Measurements from ENCODE around the gene PMM2. TPM values are rescaled to one million over a fixed set of nuclear protein-coding genes. Genes with fewer than 3 reads are reported as not detected.

Gene PMM2
- polyA plus RNA-seq, 4 donors, result 18.1 to 26.1 (median 21.3) TPM

DNA sequence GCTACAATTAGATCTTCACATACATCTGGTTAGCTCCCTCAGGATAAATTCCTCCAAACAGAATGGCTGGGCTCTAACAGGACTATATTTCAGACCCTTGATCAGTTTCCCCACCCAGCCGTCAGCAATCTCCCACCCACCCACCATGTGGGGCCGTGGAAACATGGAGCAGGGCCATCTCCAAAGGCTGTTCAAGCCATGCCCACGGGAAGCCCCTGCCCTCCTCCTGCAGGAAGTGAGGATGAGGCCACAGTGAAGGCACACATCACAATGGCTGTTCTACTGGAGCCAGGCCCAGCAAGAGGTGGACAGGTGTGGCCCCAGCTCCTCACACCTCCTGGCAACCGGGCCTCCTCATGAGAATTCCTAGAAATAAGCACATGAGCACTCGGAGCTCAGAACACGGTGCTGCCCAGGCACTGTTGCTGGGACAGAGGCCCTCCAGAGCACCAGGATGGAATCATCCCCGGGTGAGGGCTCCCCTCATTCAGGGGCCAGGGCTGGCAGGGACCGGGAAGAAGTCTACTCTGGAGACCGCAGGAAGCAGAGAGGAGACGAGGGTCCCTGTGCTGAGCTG lies 84.5 kb downstream of the PMM2 start, which contains the start of gene LITAFD:
LITAFD (plus strand) TSS at position 311 of the 577 bp plus-strand sequence. CDS start 2,005 bp downstream, outside the sequence.
- DNase-seq (ENCODE audit: low read depth in 4 of 4, low spot score in 2 of 4), result no peak

DNA sequence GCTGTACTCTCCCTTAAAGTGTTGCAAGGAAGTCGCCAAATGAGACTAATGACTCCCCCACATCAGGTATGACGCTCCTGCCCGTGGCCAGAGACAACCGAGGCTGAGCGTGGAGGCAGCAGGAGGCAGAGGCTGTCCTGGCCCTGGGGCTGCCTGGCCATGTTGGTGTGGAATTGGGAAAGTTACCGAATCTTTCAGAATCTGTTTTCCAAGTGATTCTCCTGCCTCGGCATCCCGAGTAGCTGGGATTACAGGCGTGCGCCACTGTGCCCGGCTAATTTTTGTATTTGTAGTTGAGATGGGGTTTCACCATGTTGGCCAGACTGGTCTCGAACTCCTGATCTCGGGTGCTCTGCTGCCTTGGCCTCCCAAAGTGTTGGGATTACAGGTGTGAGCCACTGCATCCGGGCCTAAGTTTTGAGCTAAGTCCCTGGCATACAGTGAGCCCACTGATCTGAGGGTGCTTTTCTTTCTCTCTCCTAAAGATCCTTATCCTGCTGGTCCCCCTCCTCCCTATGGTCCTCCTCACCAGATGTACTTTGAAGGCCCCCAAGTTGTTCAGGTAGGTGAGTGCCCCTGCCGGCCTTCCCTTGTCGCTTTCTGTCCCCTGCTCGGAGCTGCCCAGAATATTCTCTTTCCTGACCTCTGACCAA lies 85.2 kb downstream of the PMM2 start:
- DNase-seq (ENCODE audit: low read depth in 4 of 4, low spot score in 2 of 4), result no peak

DNA sequence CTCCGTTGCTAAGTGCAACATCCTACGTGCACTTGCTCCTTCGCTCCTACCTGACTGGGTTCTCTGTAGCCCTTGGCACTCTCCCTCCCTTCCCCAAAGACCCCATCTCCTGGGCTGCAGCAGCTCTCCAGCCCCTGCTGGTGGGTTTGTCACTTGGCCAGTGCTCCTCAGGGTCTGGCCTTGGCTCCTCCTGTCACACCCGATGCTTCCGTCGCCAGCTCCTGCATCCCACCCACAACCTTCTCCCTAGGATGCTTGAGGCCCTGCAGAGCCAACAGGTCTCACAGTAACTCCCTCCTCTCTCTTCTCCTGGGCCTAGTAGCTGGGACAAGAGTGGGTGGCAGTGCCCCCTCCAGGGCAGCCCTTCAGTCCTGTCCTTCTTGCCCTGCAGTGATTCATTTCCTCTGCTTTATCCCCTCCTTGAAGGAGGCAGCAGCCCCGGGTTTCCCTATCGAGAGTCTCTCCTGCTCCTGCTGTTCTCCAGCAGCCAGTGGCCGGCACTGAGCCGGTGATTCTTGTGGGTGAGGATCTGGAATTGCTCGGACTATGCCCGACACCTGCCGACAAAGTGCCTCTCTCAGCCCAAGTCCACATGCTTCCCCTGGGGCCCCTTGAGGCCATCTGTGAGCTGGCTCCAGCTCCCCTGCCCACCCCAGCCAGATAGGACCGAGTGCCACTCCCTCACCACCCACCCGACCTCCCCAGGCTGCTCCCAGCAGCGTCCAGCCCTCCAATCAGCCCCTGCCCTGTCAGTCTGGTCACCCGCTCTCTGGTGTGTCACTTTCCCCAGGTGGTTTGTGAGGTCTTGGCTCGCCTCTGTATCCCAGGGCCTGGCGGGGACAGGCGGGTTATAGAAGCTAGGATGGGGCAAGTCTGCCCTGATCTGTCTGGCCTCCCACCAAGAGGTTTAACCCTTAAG lies 88.3 kb downstream of the PMM2 start:
- DNase-seq (ENCODE audit: low read depth in 4 of 4, low spot score in 2 of 4), result no peak

DNA sequence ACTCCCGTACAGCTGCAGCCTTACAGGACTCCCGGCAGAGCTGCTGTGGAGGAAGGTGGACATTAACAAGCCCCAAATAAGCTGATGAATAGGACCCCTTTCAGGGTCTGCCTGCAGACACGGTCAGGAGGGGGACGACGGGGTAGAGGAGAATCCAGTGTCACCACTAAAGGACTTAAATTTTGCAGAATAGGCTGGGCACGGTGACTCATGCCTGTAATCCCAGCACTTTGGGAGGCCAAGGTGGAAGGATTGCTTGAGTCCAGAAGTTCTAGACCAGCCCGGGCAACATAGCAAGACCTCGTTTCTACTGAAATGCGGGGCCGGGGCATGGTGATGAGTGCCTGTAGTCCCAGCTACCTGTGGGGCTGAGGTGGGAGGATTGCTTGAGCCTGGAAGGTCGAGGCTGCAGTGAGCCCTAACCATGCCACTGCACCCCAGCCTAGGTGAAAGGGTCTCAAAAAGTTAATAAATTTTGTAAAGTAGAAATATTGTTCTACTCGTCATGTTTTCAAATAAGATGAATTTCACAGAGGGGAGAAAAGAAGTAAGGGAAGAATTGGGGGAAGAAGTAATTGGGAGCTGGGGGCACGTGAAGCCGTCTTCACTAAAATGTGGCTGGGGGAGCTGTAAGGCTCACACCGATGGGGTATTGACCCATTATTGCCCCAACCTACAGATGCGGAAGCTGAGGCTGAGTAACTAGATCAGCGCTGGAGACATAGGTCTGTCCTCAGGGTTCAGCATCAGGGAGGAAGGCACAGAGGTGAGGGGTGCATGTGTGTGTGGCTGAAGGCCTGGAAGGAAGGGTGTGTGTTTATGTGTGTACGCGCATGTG lies 89.2 kb downstream of the PMM2 start:
- no peak for DNase-seq (ENCODE audit: low read depth in 4 of 4, low spot score in 2 of 4)

DNA sequence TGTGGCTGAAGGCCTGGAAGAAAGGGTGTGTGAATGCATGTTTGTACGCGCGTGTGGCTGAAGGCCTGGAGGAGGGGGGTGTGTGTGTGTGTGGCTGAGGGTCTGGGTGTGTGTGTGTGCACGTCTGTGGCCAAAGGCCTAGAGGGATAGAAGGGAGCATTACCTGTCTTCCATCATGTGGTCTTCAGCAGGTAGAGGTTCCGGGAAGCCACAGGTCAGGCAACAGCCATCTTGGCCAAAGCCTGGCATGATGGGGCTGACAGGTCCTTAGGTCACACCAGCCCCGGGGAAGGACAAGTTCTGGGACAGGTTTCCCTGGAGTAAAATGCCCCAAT lies 89.8 kb downstream of the PMM2 start:
- no peak for DNase-seq (ENCODE audit: low read depth in 4 of 4, low spot score in 2 of 4)

DNA sequence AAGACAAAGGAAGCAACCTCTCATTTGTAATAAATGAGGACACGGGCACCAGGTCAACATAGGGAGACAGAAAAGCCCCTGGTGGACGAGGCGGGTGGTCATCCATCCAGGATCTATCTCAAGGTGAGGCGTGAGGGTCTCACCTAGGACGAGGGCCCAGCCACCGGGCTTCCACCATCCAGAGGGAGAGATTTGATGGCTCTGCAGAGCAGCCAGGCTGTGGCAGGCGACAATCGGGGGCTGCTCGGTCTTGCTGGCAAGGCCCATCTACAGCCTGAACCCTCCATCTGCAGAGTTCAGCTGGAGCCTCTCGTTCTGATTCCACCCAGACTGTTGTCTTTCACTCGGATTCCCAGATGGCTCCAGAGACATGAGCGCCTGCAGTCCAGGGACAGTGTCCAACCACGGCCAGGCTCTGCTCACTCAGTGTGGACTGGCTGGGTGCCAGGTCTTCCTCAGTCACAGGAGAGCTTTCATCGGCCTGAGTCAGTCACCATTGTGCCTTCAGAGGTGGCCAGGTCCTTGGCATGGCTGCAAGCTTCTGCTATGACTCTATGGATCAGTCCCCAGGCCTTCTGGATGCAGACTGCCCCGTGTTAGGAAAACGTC lies 90.4 kb downstream of the PMM2 start:
- no peak for DNase-seq (ENCODE audit: low read depth in 4 of 4, low spot score in 2 of 4)

DNA sequence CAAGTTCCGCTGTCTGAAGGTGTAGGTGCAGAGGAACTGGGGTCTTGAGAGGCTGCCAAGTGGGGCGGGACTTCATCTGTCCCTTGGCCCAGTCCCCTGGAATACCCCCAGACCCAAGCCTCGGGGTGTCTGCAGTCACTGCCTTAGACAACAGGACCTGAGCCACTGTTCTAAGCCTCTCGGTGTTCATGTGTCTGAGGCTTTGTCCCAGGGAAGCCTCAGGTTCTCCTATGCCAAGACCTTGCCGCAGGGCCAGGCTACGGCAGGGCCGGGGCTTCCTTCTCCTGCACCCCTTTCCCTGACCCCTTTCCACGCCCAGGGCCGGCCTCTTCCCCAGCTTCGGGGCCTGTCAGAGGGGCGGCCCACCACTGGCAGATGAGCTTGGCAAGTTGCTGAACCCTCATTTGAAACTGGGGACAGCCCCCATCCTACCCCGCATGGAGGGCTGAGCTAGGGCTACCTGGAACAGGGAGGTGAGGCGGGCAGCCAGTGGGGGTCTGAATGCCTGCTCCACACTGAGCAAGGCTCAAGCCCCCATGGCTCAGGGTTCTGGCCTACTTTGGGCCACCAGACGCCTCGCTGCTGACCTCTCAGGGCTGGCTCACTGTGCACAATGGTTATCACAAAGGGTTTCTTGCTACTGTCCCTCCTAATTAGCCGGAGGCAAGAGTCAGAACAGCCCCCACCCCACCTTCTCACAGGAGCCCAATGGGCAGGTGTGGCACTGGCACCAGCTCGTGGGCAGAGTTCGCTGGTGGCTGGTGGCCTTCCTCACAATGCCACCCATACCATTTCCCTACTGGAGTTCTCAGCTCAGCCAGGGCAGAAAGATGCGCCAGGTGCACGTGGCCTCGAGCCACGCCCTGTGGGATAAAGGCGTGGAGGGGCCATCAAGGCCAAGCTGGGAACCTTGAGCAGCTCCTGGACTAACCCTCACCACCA lies 91.6 kb downstream of the PMM2 start:
- DNase-seq (ENCODE audit: low read depth in 4 of 4, low spot score in 2 of 4), result no peak

DNA sequence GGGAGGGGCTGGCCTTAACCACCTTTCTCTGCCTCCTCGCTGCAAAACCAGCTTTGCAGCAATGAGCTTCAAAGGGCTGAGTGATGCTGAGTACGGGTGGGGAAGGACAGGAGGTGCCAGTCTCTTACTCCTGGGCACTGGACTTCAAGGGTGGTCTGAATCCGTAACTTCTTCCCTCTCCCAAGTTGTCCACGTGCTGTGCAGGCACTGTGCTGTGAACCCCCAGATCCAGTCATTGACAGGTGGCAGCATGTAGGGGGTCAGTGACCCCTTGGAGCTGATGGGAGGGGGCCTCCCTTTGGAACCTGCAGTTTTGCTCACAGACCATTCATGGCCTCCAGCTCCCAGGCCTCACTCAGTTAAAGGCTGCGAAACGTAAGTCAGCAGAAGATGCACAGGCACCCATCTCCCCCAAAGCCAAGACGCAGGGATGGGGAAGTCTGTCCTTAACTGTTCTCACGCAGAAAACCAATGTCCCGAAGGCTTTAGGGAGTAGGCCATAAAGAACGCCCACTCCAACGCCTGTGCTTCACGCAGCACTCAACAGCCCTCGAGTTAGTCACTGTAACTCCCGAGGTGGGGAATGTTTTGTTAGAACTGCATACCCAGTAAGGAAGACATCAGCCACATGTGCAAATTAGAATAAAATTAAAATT lies 92.4 kb downstream of the PMM2 start:
- no peak for DNase-seq (ENCODE audit: low read depth in 4 of 4, low spot score in 2 of 4)

DNA sequence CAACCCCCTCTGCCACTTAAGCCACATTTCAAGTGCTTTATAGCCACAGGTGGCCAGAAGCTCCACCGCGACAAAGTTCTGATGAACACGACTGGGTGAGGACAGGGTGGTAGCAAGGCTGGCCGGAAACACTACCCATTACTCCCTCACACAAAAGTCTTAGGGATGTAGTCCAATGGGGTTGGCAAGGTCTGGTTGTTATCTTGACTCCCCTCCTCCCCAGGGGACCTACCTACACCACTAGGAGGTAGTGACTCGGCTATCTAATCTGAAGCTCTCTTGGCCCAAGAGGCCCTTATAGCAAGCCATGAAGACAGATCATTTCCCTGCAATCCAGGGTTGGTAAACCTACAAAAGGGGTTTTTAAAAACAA lies 92.9 kb downstream of the PMM2 start:
- DNase-seq (ENCODE audit: low read depth in 4 of 4, low spot score in 2 of 4), result no peak

DNA sequence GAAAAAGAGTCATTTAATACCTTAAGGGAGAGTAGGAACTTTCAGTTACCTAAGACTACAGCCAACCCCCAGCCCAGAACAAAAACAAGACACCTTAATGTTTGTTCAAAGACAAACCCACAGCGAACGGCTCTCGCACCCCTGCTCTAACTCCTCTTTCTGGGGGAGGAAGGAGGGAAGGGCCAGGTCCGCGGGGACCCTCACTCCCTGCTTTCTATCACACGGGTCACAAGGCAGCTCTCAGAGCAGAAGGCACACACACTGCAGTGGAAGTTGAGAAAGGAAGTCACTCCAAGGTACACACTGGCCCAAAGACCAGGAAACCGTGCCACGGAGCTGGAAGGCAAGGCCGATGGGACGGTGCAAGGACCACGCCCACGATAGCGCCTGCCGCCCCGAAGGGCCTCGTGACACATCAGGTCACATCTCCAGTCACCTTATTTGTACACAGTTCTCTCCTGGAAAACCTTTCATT lies 94.5 kb downstream of the PMM2 start:
- no peak for DNase-seq (ENCODE audit: low read depth in 4 of 4, low spot score in 2 of 4)

DNA sequence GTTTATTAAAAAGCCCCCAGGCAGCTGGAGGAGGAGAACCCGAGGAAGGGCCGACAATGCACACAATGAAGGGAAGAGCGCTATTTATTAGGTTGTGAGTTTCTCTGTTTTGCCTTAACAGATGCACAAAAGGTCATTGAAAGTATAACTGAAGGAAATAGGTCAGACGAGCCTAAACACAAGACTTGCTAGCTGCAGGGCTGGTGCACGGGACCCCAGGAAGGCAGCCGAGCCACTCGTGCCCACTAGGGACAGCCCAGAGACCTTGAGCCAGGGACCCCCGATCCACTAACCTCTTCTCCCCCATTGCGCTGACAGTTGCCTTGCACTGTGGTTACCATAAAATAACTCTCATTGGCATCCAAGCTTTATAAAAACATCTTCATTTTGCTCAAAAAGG lies 95.8 kb downstream of the PMM2 start:
- DNase-seq (ENCODE audit: low read depth in 4 of 4, low spot score in 2 of 4), result no peak

DNA sequence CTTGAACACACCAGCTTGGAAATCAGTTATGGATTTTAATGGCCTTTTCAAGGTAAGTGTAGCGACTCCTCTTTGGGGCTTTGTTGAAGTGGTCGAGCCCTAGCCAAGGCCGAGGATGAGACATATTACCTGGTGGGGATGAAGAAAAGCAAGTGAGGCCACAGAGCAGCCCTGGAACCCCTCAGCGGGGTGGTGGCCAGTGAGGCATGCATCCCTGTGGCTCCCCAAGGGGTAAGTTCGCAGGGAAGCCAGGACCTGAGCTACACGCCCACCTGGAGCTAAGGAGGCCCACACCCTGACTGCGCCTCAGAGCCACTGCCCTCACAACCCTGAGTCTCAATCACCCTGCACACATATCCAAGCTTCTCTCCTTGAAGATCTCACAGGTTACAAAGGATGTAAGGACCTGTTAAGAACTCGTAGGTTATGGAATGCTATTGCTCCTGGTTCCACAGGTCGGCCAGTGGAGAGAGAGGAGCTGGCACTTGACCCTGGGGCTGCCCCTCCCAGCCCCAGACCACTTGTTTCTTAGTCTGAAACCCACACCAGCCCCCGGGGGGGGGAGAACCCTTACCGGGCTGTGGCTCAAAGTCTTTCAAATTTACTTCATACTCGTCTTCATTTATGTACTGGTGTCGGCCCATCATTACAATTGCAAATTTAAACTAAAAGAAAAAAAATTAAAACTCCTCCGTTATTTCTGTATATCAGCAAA lies 96.5 kb downstream of the PMM2 start:
- DNase-seq (ENCODE audit: low read depth in 4 of 4, low spot score in 2 of 4), result no peak

DNA sequence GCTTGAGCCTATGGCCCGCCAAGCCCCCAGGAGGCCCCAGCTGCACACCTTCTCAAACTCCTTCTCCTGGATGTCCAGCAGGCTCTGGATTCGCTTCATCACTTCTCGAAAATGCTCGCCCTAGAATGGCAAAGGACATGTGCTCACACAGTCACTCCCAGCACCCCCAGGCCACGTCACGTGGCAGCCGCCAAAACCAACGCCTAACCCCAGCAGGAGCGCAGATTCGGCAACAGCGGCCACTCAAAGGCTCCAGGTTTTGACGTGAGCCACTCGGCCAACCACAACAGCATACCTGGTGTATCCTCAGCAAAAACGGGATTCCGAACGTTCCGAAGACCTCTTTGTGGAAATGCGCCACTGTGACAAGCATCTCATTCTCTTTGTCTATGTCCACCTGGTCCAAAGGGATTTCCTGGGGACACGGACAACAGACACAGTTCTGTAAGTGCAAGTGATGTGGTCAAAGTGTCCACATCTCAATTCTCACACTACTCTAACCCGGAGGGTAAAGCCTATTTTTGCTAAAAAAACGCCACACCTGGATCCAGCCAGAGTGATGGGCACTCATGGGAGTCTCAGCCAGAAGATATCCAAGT lies 97.2 kb downstream of the PMM2 start:
- no peak for DNase-seq (ENCODE audit: low read depth in 4 of 4, low spot score in 2 of 4)

DNA sequence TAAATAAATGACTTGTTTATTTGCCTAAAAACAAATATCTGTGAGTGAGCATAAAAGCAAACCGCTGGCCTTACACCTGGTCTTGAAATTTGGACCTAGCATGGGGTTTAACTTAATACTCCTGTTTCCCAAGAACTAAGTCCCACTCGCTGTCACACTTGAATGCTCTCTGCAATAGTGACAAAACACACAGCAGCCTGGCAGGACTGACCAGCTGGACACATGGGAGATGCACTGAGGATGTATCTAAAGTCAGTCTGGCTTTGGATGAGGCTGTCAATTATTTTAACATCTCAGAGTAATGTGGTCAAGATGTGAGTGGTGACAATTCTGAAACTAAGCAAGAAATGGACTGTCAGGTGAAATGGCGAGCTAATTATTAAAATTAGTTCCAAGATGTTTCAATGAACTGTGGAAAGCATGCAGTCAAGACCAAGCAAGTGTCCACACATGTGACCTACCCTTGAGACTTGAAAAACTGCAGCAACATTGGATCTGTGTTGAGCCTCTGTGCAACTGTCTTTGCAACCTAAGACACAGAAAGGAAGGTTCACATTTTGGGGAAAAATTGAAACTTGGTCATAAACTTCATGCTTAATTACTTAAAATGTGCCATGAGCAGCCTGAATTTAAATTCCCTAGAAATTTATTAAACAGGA lies 101.2 kb downstream of the PMM2 start:
- no peak for DNase-seq (ENCODE audit: low read depth in 4 of 4, low spot score in 2 of 4)

Measured in left renal cortex interstitium (tissue), 4 donors.